Caco-2 (cell line): Measurements from ENCODE around the gene EDEM2. TPM values are rescaled to one million over a fixed set of nuclear protein-coding genes. Genes with fewer than 3 reads are reported as not detected.
A peak's percentile ranks its signal among the peaks of the same experiment; 100 is the strongest.

Source experiments
- BruUV-seq: library from RNA; stranded (reverse); fragments of 400-500 nt; replicated peaks from 2 replicates; lab custom pipeline; 2021; lab: Mats Ljungman, UMichigan
- CTCF ChIA-PET: fragments of 300-600 bp; sonication (Branson Sonifier 250); formaldehyde crosslinking; loops from one replicate; lab custom pipeline; 2022; ENCODE audit warnings: antibody characterized with exemption; lab: Charles Lee
- POLR2A ChIA-PET: fragments of 300-600 bp; sonication (Branson Sonifier 250); formaldehyde crosslinking; loops from one replicate; lab custom pipeline; 2022; ENCODE audit warnings: antibody characterized with exemption; lab: Charles Lee
- DNase-seq, 2 experiments: peaks; one replicate each; pipeline versions ENCODE4 v3.0.0 to v3.0.0-alpha.2; 2020 to 2022
- H3K27me3 ChIP-seq: replicated peaks from 2 replicates; pipeline ENCODE4 v1.6.0; 2011; ENCODE audit warnings: low read length; ENCODE audit not compliant: control insufficient read depth, insufficient read depth
- H3K36me3 ChIP-seq: 2 replicates; pipeline ENCODE4 v1.5.1; 2011; ENCODE audit warnings: low read length; ENCODE audit not compliant: control insufficient read depth, insufficient read depth
- H3K4me1 ChIP-seq: fragments of 250-450 bp; sonication (Bioruptor Pico); 2 replicates; pipeline ENCODE4 v1.5.1; 2020; ENCODE audit warnings: mild to moderate bottlenecking
- H3K4me3 ChIP-seq: 2 replicates; pipeline ENCODE4 v1.5.1; 2011; ENCODE audit warnings: low read depth, mild to moderate bottlenecking, control low read depth, low read length
- H3K9me3 ChIP-seq: fragments of 250-450 bp; sonication (Bioruptor Pico); 2 replicates; pipeline ENCODE4 v1.5.1; 2020; ENCODE audit warnings: mild to moderate bottlenecking, moderate library complexity
- H3K27ac Mint-ChIP-seq: one replicate; pipeline ENCODE4 v1.8.0; 2022; ENCODE audit warnings: mixed read lengths; ENCODE audit not compliant: unreplicated experiment
- H3K27me3 Mint-ChIP-seq: one replicate; pipeline ENCODE4 v1.8.0; 2022; ENCODE audit warnings: mixed read lengths; ENCODE audit not compliant: insufficient read depth, unreplicated experiment
- H3K36me3 Mint-ChIP-seq: one replicate; pipeline ENCODE4 v1.8.0; 2022; ENCODE audit warnings: mild to moderate bottlenecking, mixed read lengths; ENCODE audit not compliant: insufficient read depth, unreplicated experiment
- H3K4me1 Mint-ChIP-seq: one replicate; pipeline ENCODE4 v1.8.0; 2022; ENCODE audit warnings: low read depth, mixed read lengths; ENCODE audit not compliant: unreplicated experiment
- H3K4me3 Mint-ChIP-seq: one replicate; pipeline ENCODE4 v1.8.0; 2022; ENCODE audit warnings: mild to moderate bottlenecking, moderate library complexity, mixed read lengths; ENCODE audit not compliant: unreplicated experiment
- H3K9me3 Mint-ChIP-seq: one replicate; pipeline ENCODE4 v1.8.0; 2022; ENCODE audit warnings: mixed read lengths; ENCODE audit not compliant: unreplicated experiment
- CTCF ChIP-seq, 2 experiments: fragments of 200-600 bp in 1 of 2; IDR thresholded peaks; 1 replicate in 1 of 2; 2 replicates in 1 of 2; pipeline versions ENCODE4 v1.5.1 to v1.8.0; 2011 to 2022; ENCODE audit warnings: antibody characterized with exemption in 1 of 2, control low read depth in 1 of 2, inconsistent platforms in 1 of 2, low read depth in 1 of 2, low read length in 1 of 2, mild to moderate bottlenecking in 1 of 2, moderate library complexity in 1 of 2; ENCODE audit not compliant: insufficient read depth in 1 of 2, severe bottlenecking in 1 of 2, unreplicated experiment in 1 of 2
- intact Hi-C: fragments of 100-400 bp; cut with micrococcal nuclease; formaldehyde crosslinking; loops from one replicate; pipeline ENCODE4 v1.10.0; 2022; ENCODE audit not compliant: unreplicated experiment
- total RNA-seq: library from RNA; stranded (reverse); gene quantifications from 2 replicates; pipeline ENCODE4 v1.2.3, GENCODE V29; 2022

Gene EDEM2
- total RNA-seq, 1 experiment from 2014 or later, result 41.2 TPM

- Histone ChIP-seq H3K36me3 (no peaks in the 10 kb centered on the region), H3K27me3 (no peaks in the 10 kb centered on the region), H3K4me3 (no peak overlapping the region), H3K9me3 (no peaks in the 10 kb centered on the region), H3K4me1 (peaks cover 15% of the 10 kb centered on the region)
- Mint-ChIP-seq H3K36me3 (no peaks in the 10 kb centered on the region), H3K27ac (no peak overlapping the region), H3K4me1 (peaks cover 13% of the 10 kb centered on the region), H3K9me3 (no peaks in the 10 kb centered on the region), H3K27me3 (no peaks in the 10 kb centered on the region), H3K4me3 (no peak overlapping the region)
- TF ChIP-seq CTCF (IDR thresholded peaks at IDR 0.05; ENCODE audit: insufficient read depth in 1 of 2, low read depth in 1 of 2, low read length in 1 of 2, severe bottlenecking in 1 of 2, unreplicated experiment in 1 of 2), result no peak
- intact Hi-C loops, result no loop called here
- CTCF ChIA-PET, result interaction anchor here (1.3 kb wide), 1 partner anchor 23 kb away, joined by 5 read pairs; no protein-coding TSS in a partner anchor
- no peak for DNase-seq
- BruUV-seq, result no TSS peak
- POLR2A ChIA-PET, result no interaction called here
Measured at GRCh38 chr20:35167787-35168186, 20.7 kb upstream of the EDEM2 start.

GRCh38 chr20:35166242-35166830, 19.2 kb upstream of the EDEM2 start:
- no peak overlapping the region for H3K27ac Mint-ChIP-seq
- no peaks in the 10 kb centered on the region for H3K36me3 ChIP-seq

More at GRCh38 chr20:35166242-35166830, 19.2 kb upstream of the EDEM2 start:
- Histone ChIP-seq H3K4me1 (peaks cover 6% of the 10 kb centered on the region), H3K9me3 (no peaks in the 10 kb centered on the region), H3K27me3 (no peaks in the 10 kb centered on the region), H3K4me3 (no peak overlapping the region)
- no peak for TF ChIP-seq CTCF (IDR thresholded peaks at IDR 0.05; ENCODE audit: insufficient read depth in 1 of 2, low read depth in 1 of 2, low read length in 1 of 2, severe bottlenecking in 1 of 2, unreplicated experiment in 1 of 2)
- CTCF ChIA-PET, result interaction anchor here (0.5 to 1.6 kb wide), 5 partner anchors 21 to 230 kb away, joined by 3 to 8 read pairs (median 5); no protein-coding TSS in a partner anchor
- BruUV-seq, result no TSS peak
- POLR2A ChIA-PET, result no interaction called here
- Mint-ChIP-seq H3K4me1 (peaks cover 1% of the 10 kb centered on the region), H3K9me3 (no peaks in the 10 kb centered on the region), H3K4me3 (no peak overlapping the region), H3K36me3 (no peaks in the 10 kb centered on the region), H3K27me3 (no peaks in the 10 kb centered on the region)
- peak in 1 of 2 experiments; percentile 30 for DNase-seq
- intact Hi-C loops, result no loop called here
